ENCODE measurements around the gene ERCC6L2.

The ERCC6L2 gene

DNA sequence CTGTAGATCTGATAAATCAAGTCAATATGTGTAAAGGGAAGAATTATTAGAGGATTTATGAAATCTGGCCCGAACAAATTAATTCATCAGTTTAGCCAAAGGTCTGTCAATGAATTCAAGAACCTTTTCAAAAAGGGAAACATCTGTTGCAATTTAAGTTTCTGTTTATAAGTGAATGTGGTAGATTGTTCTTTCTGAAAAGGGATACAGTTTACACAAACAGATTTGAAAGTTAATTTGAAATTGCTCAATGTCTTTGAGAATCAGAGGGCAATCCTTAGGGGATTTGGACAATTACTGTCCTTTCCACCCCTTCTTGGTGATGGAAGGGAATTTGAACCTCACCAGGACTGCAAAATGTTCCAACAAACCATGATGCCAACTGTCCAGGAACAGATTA is 29.7 kb upstream of the ERCC6L2 start:
- H3K4me3 ChIP-seq (ENCODE audit: low read depth, low read length): no peak overlapping the region
- no peak for DNase-seq (ENCODE audit: low read depth, low spot score)
- POLR2A ChIA-PET: no interaction called here
- CTCF ChIA-PET: no interaction called here
- TF ChIP-seq CTCF (IDR thresholded peaks at IDR 0.05; ENCODE audit: insufficient read depth, low read length, missing control alignments): no peak

GRCh38 chr9:95848764-95849163 is 26.7 kb upstream of the ERCC6L2 start:
- DNase-seq (ENCODE audit: low read depth, low spot score): no peak
- TF ChIP-seq CTCF (IDR thresholded peaks at IDR 0.05; ENCODE audit: insufficient read depth, low read length, missing control alignments): no peak
- ChIA-PET CTCF (no interaction called here), POLR2A (no interaction called here)
- H3K4me3 ChIP-seq (ENCODE audit: low read depth, low read length): no peak overlapping the region

DNA sequence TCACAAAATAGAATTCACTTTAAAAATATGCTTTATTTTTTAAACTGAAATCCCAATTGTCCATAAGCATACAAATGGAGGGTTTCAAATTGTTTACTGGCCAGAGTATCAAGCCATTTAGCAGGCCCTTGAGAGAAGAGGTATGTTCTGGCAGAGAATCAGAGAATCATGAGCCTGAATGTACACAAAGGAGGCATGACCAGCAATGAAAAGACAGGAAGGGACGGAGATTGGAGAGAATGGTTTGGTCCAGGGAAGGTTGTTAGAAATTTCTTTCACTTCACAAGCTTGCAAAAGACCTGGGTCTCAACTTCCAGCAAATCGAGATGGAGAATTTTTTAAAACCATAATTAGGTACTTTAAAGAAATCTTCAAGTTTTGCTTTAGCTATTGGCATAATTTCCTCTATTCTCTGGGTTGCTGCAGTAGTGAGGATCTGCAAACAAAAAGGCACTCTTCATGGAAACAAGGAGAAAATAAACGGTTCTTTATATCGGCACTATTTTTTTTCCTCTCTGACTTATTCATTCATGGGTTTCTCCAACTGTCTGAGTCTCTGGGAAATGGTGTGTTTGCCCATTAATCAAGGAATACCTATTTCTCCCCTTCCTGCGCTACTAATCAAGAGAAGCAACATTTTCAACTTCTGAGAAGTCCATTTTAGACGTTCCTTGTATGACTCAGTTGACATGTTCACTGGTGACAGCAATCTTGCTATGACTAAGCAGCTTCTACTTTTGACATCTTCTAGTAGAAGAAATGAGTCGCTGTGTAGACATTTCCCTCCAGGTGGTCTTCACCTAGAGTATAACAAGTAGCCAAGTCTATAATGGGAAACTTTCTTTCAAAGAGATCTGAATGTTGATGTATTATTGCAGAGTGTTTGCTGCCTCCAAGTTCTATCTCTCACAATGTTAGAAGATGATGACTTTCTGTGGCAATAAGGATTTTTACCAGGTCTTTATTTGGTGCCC is 23.1 kb upstream of the ERCC6L2 start:
- TF ChIP-seq CTCF (IDR thresholded peaks at IDR 0.05; ENCODE audit: insufficient read depth, low read length, missing control alignments): no peak
- ChIA-PET CTCF (interaction anchor here (1.1 kb wide), 2 partner anchors 29 kb away, joined by 3 read pairs; no protein-coding TSS in a partner anchor), POLR2A (no interaction called here)
- no peak for DNase-seq (ENCODE audit: low read depth, low spot score)
- H3K4me3 ChIP-seq (ENCODE audit: low read depth, low read length): no peak overlapping the region

GRCh38 chr9:95854386-95855020 is 21.0 kb upstream of the ERCC6L2 start:
- CTCF ChIA-PET: no interaction called here
- TF ChIP-seq CTCF (IDR thresholded peaks at IDR 0.05; ENCODE audit: insufficient read depth, low read length, missing control alignments): no peak
- POLR2A ChIA-PET: no interaction called here
- DNase-seq (ENCODE audit: low read depth, low spot score): peak; percentile 53
- H3K4me3 ChIP-seq (ENCODE audit: low read depth, low read length): no peak overlapping the region

DNA sequence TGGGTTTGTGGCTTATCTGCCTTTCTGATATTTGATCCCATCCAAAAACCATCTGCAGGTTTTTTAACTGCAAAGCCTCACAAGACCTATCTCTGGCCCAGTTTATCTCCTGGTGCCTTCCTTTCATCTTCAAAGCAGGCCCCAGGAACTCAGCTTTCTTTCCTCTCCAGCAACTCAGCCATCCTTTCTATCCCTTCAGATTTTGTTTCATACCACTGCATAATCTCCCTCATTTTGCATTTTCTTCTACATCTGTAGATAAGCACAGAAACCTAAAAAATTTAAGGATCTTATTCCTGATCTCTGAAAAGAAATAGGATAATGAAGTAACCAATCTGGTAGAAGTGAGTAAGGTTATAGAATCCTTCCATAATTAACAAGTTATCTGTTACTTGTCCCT is 19.5 kb upstream of the ERCC6L2 start:
- CTCF ChIA-PET: no interaction called here
- no peak for DNase-seq (ENCODE audit: low read depth, low spot score)

More for the DNA sequence above, 19.5 kb upstream of the ERCC6L2 start:
- no peak for TF ChIP-seq CTCF (IDR thresholded peaks at IDR 0.05; ENCODE audit: insufficient read depth, low read length, missing control alignments)
- POLR2A ChIA-PET: no interaction called here
- H3K4me3 ChIP-seq (ENCODE audit: low read depth, low read length): no peak overlapping the region

Data from AG04449 (cell line).